K562 (cell line): ENCODE data around the gene EFNA1. TPM values are rescaled to one million over a fixed set of nuclear protein-coding genes. Genes with fewer than 3 reads are reported as not detected.

Experiments used
- ATAC-seq: fragments of 200-7000 bp; cut with Tn5 transposase; 3 replicates; pipeline ENCODE4 v1.9.1; 2020; ENCODE audit warnings: moderate library complexity
- BruUV-seq: library from RNA; stranded (reverse); fragments of 400-500 nt; replicated peaks from 2 replicates; lab custom pipeline; 2021; lab: Mats Ljungman, UMichigan
- CTCF ChIA-PET: fragments of 300-600 bp; formaldehyde crosslinking; extraction: SDS; loops from one replicate; lab custom pipeline; 2021; ENCODE audit warnings: low intra/inter-chr PET ratio; lab: Yijun Ruan, JAX
- POLR2A ChIA-PET: fragments of 300-600, 350-650 bp; sonication (Branson Sonifier 250); formaldehyde crosslinking; extraction: SDS; loops from one replicate; lab custom pipeline; 2021; ENCODE audit warnings: antibody characterized with exemption, inconsistent platforms; lab: Yijun Ruan, JAX
- DNase-seq, 4 experiments: peaks; one replicate each; pipeline versions ENCODE4 v3.0.0 to v3.0.0-alpha.2; 2011 to 2018; ENCODE audit warnings: low spot score in 3 of 4, mixed read lengths in 3 of 4; ENCODE audit errors: extremely low read depth in 1 of 4
- FAIRE-seq: peaks from 2 replicates; lab custom pipeline; 2011; peaks lifted over from hg19 to GRCh38; lab: Jason Lieb, UNC
- H2AFZ ChIP-seq: 2 replicates; pipeline ENCODE4 v1.6.0; 2011; ENCODE audit warnings: low read depth, low read length, control low read depth, inconsistent platforms
- H3K27ac ChIP-seq: fragments of 200-600 bp; 3 replicates; pipeline ENCODE4 v1.8.0; 2011; ENCODE audit warnings: low read depth, mild to moderate bottlenecking, control low read depth, inconsistent platforms, low read length, moderate library complexity, mixed read lengths; ENCODE audit errors: extremely low read depth
- H3K27me3 ChIP-seq, 2 experiments: fragments of 300-600 bp in 1 of 2; 2 replicates in 1 of 2; 3 replicates in 1 of 2; pipeline versions ENCODE4 v1.6.0 to v1.8.0; 2011; ENCODE audit warnings: inconsistent platforms in 2 of 2, low read length in 2 of 2, mild to moderate bottlenecking in 1 of 2, mixed read lengths in 1 of 2, moderate library complexity in 1 of 2; ENCODE audit not compliant: control insufficient read depth in 2 of 2, insufficient read depth in 2 of 2
- H3K36me3 ChIP-seq: fragments of 300-600 bp; 3 replicates; pipeline ENCODE4 v1.8.0; 2011; ENCODE audit warnings: mild to moderate bottlenecking, low read length, inconsistent platforms; ENCODE audit not compliant: control insufficient read depth, insufficient read depth
- H3K4me1 ChIP-seq, 2 experiments: fragments of 200-600 bp in 1 of 2; replicated peaks in 1 of 2; 2 replicates in 1 of 2; 3 replicates in 1 of 2; pipeline versions ENCODE4 v1.5.1 to v1.8.0; 2011; ENCODE audit warnings: inconsistent platforms in 2 of 2, low read length in 2 of 2, mild to moderate bottlenecking in 1 of 2, mixed read lengths in 1 of 2, moderate library complexity in 1 of 2; ENCODE audit not compliant: control insufficient read depth in 2 of 2, insufficient read depth in 2 of 2
- H3K4me2 ChIP-seq: 2 replicates; pipeline ENCODE4 v1.6.1; 2011; ENCODE audit warnings: low read length, control low read depth, inconsistent platforms, mixed read lengths; ENCODE audit not compliant: insufficient read depth
- H3K4me3 ChIP-seq: fragments of 200-600 bp; sonication (generic), shearing (Covaris generic); 2 replicates; pipeline ENCODE4 v1.5.1; 2016; ENCODE audit warnings: control low read depth, inconsistent platforms
- H3K79me2 ChIP-seq: fragments of 200-600 bp; 3 replicates; pipeline ENCODE4 v1.8.0; 2011; ENCODE audit warnings: low read length, inconsistent platforms; ENCODE audit not compliant: control insufficient read depth, insufficient read depth
- H3K9ac ChIP-seq, 2 experiments: 2 replicates each; pipeline versions ENCODE4 v1.6.0 to v1.6.1; 2011; ENCODE audit warnings: low read depth in 2 of 2, low read length in 2 of 2, control low read depth in 1 of 2, inconsistent platforms in 1 of 2, mild to moderate bottlenecking in 1 of 2, mixed read lengths in 1 of 2; ENCODE audit not compliant: insufficient read depth in 1 of 2
- H3K9me1 ChIP-seq: one replicate; pipeline ENCODE4 v1.6.0; 2011; ENCODE audit warnings: inconsistent platforms, mild to moderate bottlenecking, low read length, moderate library complexity; ENCODE audit not compliant: control insufficient read depth, insufficient read depth
- H3K9me3 ChIP-seq: replicated peaks from 2 replicates; pipeline ENCODE4 v1.5.1; 2011; ENCODE audit warnings: low read depth, low read length, inconsistent platforms; ENCODE audit not compliant: control insufficient read depth, insufficient read depth
- H4K20me1 ChIP-seq: replicated peaks from 2 replicates; pipeline ENCODE4 v1.6.1; 2011; ENCODE audit warnings: low read length, inconsistent platforms, mixed read lengths; ENCODE audit not compliant: control insufficient read depth, insufficient read depth
- TRIM24 ChIP-seq, 2 experiments: fragments of 450-650 bp; IDR thresholded peaks; 2 replicates each; pipeline ENCODE4 v1.6.1; 2016
- WGBS: fragments of 100-300 bp; shearing (Covaris generic); methylation state at CpG from one replicate; pipeline ENCODE4 v1.1.6; 2016; ENCODE audit warnings: low coverage, mixed read lengths; ENCODE audit not compliant: insufficient coverage; ENCODE audit errors: missing lambda C conversion rate; 5-methylcytosine and 5-hydroxymethylcytosine counted together
- in situ Hi-C: fragments of 300-500 bp; cut with MboI; formaldehyde crosslinking; loops from 4 replicates; pipeline ENCODE4 v1.15.0; 2018; ENCODE audit warnings: inconsistent platforms, mixed read lengths
- intact Hi-C: fragments of 100-400 bp; cut with micrococcal nuclease; formaldehyde crosslinking; loops from 2 replicates; pipeline ENCODE4 v1.14.2; 2022
- polyA plus RNA-seq, 8 experiments: library from polyadenylated mRNA; depleted of rRNA in 4 of 8; stranded (reverse) in 5 of 8; unstranded in 3 of 8; fragments of >200 nt; fragmentation: Nextera tagmentation in 2 of 8; fragmentation: Illumina TruSeq in 1 of 8; extraction: Ambion mirVana in 2 of 8; extraction: Trizol in 1 of 8; gene quantifications; 2 replicates each; pipeline versions ENCODE4 v1.2.1 to v1.2.3, GENCODE V29; 2011 to 2014; ENCODE audit warnings: inconsistent platforms in 1 of 8, missing spikeins in 1 of 8
- total RNA-seq, 7 experiments: library from RNA; depleted of rRNA in 6 of 7; stranded (reverse); fragments of >200 nt in 6 of 7; fragmentation: Illumina TruSeq in 2 of 7; extraction: Trizol in 2 of 7; gene quantifications; 2 replicates each; pipeline versions ENCODE4 v1.2.1 to v1.2.3, GENCODE V29; 2011 to 2021; ENCODE audit warnings: low replicate concordance in 1 of 7
- TF ChIP-seq, protein P1 (sequence below), 3 experiments: IDR thresholded peaks in 2 of 3; conservative IDR thresholded peaks in 1 of 3; 2 replicates each; pipeline ENCODE4 v1.5.1; 2011 to 2012; ENCODE audit warnings: low read length in 3 of 3, mild to moderate bottlenecking in 3 of 3, control low read depth in 2 of 3, improper control_type of control experiment in 1 of 3, inconsistent platforms in 1 of 3, low read depth in 1 of 3, mixed read lengths in 1 of 3, moderate library complexity in 1 of 3; ENCODE audit not compliant: insufficient read depth in 2 of 3

Gene EFNA1
- total and polyA plus RNA-seq, 9 of the 15 experiments (the other 6 are each of a cell fraction or from before 2014, with no cell fraction given), result 2.1 to 9.3 (median 3.0) TPM

DNA sequence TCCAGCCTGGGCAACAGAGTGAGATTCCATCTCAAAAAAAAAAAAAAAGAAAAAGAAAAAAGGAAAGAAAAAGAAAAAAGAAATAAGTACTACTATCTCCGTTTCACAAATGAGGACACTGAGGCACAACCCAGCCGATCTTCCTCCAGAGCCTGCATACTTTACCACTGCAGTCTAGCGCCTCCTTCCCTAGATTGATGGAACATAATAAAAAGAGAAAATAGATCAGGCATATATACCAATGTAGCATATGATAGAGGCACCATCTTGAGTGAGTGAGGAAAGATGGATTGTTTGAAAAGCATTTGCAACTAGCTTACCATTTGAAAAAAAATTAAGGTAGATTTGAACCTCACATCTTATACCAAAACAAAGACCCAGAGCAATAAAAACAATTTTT lies 17.8 kb downstream of the EFNA1 start:
- no peak for TF ChIP-seq TRIM24 (IDR thresholded peaks at IDR 0.05)
- TF ChIP-seq, protein P1, sequence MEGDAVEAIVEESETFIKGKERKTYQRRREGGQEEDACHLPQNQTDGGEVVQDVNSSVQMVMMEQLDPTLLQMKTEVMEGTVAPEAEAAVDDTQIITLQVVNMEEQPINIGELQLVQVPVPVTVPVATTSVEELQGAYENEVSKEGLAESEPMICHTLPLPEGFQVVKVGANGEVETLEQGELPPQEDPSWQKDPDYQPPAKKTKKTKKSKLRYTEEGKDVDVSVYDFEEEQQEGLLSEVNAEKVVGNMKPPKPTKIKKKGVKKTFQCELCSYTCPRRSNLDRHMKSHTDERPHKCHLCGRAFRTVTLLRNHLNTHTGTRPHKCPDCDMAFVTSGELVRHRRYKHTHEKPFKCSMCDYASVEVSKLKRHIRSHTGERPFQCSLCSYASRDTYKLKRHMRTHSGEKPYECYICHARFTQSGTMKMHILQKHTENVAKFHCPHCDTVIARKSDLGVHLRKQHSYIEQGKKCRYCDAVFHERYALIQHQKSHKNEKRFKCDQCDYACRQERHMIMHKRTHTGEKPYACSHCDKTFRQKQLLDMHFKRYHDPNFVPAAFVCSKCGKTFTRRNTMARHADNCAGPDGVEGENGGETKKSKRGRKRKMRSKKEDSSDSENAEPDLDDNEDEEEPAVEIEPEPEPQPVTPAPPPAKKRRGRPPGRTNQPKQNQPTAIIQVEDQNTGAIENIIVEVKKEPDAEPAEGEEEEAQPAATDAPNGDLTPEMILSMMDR (IDR thresholded peaks at IDR 0.05 in 2 of 3, conservative IDR thresholded peaks at IDR 0.05 in 1 of 3; ENCODE audit: insufficient read depth in 2 of 3, low read depth in 1 of 3, low read length in 3 of 3), result peak; percentile 31 to 33 (median 33); a peak in 4 of 6 replicates
- Histone ChIP-seq H3K9me1 (no peaks in the 10 kb centered on the region), H3K9me3 (peaks cover 7% of the 10 kb centered on the region; the same call in 1 of the 2 replicates), H3K27ac (no peak overlapping the region), H3K27me3 (no peaks in the 10 kb centered on the region), H2AFZ (no peak overlapping the region), H3K79me2 (no peaks in the 10 kb centered on the region), H3K4me2 (no peak overlapping the region), H3K4me1 (peaks cover 0 to 2% of the 10 kb centered on the region in 2 experiments; a peak in 2 of 5 replicates), H4K20me1 (no peaks in the 10 kb centered on the region), H3K9ac (no peak overlapping the region), H3K4me3 (no peak overlapping the region), H3K36me3 (no peaks in the 10 kb centered on the region)
- FAIRE-seq (no peak), DNase-seq (peak in 1 of 4 experiments; percentile 34), ATAC-seq (peak; percentile 57; the same call in 1 of the 3 replicates)
- 15% methylated on average over 3 of the region's 3 CpGs for WGBS
- in situ Hi-C loops, result no loop called here
- intact Hi-C loops, result no loop called here
- ChIA-PET CTCF (no interaction called here), POLR2A (interaction anchor here (0.6 to 2.3 kb wide), 3 partner anchors 10 to 108 kb away, joined by 3 to 7 read pairs (median 4); partner anchors contain the start of gene SLC50A1)
- no TSS peak for BruUV-seq
